Activated CD4-positive, alpha-beta T cell treated with anti-CD3 and anti-CD28 coated beads for 1 hour (primary cell): ENCODE results near the gene SLF2.

Experiments used
- DNase-seq: peaks from one replicate; pipeline ENCODE4 v3.0.0-alpha.2; 2020

SLF2 gene

DNA sequence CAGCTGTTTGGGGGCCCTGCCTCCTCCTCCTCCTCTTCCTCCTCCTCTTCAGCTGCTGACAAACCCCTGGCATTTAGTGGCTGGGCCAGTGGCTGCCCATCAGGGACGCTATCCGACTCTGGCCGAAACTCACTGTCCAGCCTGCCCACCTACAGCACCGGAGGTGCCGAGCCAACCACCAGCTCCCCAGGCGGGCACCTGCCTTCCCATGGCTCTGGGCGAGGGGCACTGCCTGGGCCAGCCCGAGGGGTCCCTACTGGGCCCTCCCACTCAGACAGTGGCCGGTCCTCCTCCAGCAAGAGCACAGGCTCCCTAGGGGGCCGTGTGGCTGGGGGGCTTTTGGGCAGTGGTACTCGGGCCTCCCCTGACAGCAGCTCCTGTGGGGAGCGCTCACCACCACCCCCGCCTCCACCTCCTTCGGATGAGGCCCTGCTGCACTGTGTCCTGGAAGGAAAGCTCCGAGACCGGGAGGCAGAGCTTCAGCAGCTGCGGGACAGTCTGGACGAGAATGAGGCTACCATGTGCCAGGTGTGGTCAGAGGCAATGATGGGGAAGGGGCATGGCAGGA lies 91.0 kb downstream of the SLF2 start:
- DNase-seq = no peak

DNA sequence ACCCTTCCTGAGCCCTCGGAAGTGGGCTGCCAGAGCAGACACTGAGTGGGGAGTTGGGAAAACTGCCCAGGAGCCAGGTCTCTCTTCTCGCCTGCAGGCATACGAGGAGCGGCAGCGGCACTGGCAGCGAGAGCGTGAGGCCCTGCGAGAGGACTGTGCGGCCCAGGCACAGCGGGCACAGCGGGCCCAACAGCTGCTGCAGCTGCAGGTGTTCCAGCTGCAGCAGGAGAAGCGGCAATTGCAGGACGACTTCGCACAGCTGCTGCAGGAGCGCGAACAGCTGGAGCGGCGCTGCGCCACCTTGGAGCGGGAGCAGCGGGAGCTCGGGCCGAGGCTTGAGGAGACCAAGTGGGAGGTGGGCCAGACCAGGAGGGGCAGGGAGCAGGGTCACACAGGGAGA lies 92.6 kb downstream of the SLF2 start:
- no peak for DNase-seq

DNA sequence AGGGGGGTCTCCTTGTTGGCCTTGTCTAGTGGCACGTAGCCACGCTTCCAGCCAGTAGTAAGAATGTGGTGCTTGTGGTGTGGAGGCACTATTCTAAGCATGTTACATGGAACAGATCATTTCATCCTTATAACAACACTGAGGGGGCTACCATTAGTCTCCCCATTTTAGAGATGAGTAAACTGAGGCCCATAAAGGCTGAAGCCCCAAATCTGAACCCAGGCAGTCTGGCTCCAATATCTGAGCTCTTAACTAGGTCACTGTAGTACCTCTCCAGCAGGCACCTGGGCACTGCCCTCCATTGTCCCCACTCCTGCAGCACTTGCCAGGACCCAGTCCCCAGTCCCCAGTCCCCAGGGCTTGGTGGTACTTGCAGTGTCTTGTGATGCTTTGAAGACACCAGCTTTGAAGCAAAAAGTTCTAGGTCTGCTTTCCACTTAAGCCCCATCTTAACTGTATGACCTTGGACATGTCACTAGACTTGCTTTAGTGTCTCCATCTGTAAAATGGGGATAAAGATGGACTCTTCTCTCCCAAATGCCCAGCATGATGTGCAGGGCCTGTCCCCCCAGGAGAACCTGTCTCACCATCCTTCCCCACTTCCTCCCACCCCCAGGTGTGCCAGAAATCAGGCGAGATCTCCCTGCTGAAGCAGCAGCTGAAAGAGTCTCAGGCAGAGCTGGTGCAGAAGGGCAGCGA lies 93.3 kb downstream of the SLF2 start:
- DNase-seq = no peak

DNA sequence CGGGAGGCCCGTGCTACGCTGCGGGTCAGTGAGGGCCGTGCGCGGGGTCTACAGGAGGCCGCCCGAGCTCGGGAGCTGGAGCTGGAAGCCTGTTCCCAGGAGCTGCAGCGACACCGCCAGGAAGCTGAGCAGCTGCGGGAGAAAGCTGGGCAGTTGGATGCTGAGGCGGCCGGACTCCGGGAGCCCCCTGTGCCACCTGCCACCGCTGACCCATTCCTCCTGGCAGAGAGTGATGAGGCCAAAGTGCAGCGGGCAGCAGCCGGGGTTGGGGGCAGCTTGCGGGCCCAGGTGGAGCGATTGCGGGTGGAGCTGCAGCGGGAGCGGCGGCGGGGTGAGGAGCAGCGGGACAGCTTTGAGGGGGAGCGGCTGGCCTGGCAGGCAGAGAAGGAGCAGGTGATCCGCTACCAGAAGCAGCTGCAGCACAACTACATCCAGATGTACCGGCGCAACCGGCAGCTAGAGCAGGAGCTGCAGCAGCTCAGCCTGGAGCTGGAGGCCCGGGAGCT lies 93.9 kb downstream of the SLF2 start:
- no peak for DNase-seq

DNA sequence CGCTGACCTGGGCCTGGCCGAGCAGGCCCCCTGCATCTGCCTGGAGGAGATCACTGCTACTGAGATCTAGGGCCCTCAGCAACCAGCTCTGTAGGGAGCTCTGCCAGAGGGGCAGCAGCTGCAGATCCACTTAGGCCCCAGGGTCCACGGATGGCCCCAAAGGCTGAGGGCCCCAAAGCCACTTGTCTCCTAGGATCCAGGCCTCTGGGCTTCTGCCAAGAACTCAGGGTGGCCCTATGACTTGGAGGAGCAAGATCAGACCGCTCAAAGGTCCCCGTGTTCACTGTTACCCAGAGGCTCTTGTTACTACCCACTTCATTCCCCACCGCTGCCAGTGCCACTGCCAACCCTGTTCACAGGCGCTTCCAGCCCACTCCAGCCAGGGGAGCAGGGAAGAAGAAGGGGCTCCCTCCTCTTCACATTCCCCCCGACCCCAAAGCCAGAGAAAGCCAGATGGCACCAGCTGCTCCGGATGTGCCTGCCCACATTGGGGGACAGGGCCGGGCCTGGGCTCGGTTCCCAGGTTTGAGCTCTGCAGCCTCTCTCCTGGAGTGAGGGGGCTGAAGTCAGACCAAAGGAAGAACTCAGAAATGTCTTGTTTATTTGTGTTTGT lies 94.4 kb downstream of the SLF2 start:
- DNase-seq = no peak

DNA sequence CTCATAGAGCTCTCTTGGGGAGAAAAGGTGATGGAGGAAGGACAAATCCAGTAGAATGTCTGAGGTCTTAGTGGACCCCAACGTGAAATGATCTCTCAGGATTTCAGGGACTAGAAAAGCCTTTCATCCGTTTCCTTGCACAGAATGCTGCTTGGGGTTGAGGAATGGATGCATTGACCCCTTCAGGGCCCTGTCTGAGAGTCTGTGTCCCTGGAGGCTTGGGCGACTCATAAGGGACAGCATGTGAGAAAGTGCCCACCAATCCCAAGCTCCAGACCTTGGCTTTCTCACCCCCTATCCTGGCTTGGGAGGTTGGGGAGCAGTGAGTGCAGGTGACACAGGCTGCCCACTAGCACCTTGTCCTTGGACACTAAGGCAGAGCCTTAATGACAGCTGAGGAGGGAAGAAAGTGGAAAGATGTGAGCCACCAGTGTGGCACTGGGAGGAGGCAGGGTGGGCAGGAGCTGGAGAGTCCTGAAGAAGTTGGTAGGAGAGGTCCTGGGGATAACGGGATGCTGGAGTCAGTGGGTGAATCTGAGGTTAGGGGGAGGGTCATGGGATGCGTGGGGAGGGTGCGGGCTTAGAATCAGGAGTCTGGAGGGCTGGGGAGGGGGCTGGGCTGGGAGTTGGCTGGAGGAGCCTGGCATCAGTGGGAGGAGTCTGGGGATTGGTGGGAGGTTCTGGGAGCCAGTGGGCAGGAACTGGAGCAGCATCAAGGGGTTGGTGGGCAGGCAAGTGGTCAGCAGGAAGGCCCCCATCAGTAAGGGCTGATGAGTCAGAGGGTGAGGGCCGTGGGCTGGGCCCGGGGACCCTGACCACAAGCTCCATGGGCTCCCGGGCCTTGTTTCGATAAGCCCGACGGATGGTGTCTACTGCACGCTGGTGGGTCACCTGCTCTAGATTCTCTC lies 95.4 kb downstream of the SLF2 start:
- DNase-seq = no peak

DNA sequence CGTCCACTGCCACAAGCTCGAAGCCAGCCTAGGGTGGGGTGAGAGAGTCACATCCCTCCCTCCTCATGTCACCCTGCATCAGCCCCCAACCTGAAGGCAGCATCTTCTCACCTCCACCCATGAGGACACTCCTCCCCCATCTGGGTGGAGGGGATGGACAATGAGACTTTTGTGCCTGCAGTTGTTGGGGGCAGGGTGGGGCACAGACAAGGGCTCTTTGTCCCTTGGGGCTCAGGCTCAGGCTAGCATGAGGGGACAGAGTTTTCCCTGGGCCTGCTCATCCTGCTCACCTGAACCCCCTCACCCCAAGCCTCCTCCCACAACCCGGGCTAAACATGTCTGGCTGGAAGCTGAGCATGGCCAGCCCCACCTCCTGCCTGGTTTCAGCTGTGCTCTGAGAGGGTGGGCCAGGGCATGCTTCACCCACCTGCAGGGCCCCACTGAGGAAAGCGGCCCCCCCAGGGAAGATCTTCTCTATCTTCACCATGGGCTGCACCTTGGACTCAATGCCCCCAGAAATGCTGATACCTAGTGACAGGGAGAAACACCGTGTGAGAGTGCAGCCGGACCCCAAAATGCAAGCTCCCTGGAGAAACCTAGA lies 96.2 kb downstream of the SLF2 start:
- DNase-seq = no peak

DNA sequence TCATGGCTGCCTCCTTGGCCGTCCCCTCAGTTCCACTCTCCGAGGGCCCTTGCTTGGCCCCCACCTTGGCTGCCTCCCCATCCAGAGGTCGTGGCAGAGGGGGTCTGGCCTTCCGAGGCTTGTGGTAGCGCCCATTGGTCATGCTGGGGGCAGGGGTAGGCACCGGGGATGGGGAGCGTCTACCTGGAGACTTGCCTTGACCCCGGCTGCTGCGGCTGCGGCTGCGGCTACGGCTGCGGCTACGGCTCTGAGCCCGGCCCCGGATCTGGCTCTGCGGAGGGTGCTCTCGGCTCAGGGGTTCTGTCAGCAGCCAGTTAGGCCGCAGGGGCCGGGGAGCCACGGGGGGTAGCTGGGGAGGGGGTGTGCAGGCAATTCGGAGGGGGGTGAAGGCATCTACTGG lies 97.6 kb downstream of the SLF2 start:
- no peak for DNase-seq

DNA sequence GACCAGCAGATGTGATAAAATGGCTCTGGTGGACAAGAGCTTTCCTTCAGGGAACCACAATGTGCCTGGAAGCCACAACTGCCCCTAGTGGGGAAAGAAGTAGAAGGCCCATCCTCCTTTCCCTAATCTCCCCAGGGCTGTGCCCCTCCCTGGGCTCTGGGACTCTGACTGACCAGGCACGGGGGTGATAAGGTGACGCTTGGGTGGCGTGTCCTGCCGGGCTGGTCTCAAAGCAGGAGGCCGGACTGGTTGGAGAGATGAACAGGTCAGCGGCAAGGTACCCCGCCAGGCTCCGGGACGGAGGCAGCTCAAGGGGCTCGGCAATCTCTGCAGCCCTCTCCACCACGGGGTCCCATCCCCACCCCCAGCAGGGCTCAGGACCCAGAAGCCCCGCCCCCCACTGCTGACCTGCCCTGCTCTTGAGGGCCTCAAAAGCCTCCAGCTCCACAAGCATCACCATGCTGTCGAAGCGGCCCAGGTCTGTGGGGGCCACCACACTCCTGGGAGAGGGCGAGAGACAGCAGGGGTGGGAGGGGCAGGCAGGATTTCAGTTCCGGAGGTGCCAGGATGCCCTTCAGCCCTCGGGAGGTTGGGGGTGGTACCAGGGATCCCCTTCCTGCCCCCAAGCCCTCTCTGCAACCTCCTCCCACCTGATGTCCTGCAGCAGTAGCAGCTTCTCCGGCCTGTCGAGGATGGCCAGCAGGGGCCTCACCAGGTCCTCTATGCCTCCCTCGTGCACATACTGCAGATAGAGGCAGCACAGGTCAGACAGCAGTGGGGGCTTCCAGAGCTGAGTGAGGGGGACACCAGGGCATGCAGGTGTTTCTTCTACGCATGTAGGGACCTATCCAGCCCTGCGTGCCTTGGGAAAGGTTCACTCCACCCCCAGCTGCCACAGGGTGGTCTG lies 99.0 kb downstream of the SLF2 start:
- DNase-seq = no peak

DNA sequence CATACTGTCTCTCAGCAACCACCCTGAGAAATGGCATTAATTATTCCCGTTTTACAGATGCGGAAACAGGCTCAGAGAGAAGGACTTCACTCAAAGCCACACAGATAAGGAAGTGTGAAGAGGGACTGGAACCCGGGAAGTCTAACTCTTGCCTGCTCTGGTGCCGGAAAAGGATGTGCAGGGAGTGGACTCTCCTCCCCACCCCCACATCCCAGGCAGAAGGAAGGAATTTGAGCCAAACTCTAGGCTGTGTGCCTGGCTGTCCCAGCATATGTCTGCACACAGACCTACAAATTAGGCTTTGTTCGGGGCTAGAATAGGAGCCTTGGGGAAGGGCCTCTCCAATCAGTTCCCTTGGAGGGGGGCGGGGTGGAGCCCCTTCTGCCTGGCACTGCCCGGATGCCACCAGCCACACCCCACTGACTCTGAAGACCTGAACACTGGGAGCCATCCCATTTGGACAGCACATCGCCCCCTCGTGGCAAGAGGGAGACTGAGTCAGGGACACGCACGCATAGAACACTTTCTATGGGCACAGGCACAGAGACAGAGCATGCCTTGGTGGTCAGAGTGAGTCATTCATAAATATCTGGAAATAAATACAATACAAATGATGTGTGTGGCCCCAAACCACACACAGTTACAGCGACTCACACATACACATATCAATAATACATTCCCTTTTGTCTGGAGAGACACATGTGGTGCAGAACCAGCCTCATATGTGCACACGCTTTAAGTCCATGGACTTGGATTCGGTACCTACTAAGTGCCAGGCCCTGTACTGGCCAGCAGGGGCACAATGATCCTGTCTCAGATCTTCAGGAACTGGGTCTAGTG lies 100.0 kb downstream of the SLF2 start:
- DNase-seq = peak; percentile 60

DNA sequence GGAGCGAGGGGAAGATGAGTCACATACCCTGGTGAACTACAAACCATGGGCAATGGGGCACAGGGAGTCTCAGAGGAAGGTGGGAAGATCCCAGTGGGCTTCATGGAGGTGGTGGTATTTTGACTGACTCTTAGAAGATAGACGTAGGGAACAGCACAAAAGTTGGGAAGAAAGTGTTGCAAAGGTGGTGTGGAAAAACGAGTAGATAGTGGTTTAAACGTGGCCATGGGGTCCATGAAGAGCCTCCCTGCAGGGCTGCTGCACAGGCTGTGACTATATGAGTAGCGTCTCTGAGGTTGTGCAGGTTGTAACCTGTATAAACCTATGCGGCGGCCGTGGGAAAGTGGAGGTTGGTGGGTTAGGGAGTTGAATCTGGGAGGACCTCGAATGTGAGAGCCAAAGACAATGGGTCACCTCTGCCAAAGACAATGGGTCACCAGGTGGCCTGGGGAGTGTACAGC lies 100.6 kb downstream of the SLF2 start:
- DNase-seq = no peak

DNA sequence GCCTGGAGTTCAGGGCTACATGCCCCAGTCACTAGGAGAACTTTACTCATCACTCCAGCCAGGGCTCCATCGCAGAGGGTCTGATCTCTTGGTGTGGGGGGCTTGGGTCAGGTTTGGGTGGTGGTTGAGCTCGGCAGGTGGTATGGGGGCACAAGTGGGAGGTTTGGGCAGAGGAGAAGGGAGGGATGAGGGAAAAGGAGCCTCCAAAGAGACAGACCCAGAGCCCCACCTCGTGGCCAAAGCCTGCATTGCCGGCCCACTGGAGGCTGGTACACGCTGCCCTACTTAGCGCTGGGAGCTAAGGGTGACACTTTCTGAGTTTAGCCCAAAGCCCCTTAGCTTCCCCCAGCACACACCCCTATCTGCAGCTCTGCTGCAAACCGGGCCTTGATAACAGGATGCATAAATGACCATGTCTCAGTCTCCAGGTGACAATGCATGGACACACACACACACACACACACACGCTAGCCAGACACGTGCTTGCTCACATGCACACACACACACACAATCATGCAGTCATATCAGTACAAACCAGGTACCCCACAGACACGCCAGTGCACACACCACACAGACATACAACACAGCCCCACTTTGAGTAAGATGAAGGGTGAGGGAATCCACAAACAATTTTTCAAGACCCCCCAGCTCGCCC lies 101.6 kb downstream of the SLF2 start:
- DNase-seq = peak; percentile 65
